Right atrium auricular region (tissue), 2 donors: ENCODE data around the gene SUGP1. TPM values are rescaled to one million over a fixed set of nuclear protein-coding genes. Genes with fewer than 3 reads are reported as not detected.

ENCODE experiments used
- DNase-seq: peaks from one replicate; pipeline ENCODE4 v3.0.0-alpha.2; 2019; ENCODE audit warnings: low spot score
- H3K27ac ChIP-seq, 2 donors: fragments of 200-600 bp; sonication (generic); 1 replicate in 1 of 2; 2 replicates in 1 of 2; pipeline ENCODE4 v1.5.1; 2016 to 2019
- H3K27me3 ChIP-seq, 2 donors: fragments of 200-600 bp; sonication (generic); one replicate each; pipeline versions ENCODE4 v1.5.1 to v1.6.0; 2017 to 2019
- H3K36me3 ChIP-seq: fragments of 200-600 bp; sonication (generic); one replicate; pipeline ENCODE4 v1.5.1; 2016
- H3K4me1 ChIP-seq, 2 donors: fragments of 200-600 bp; sonication (generic); one replicate each; pipeline versions ENCODE4 v1.5.1 to v1.6.0; 2017 to 2019
- H3K4me3 ChIP-seq, 2 donors: fragments of 200-600 bp; sonication (generic); 1 replicate in 1 of 2; 2 replicates in 1 of 2; pipeline ENCODE4 v1.5.1; 2017 to 2019; ENCODE audit warnings: mild to moderate bottlenecking in 1 of 2, moderate library complexity in 1 of 2
- H3K9me3 ChIP-seq, 2 donors: fragments of 200-600 bp; sonication (generic); one replicate each; pipeline ENCODE4 v1.5.1; 2019
- total RNA-seq, 2 donors: library from RNA; depleted of rRNA; stranded (reverse); fragments of >200 nt; gene quantifications; one replicate each; pipeline ENCODE4 v1.1.0, GENCODE V29; 2016
- TF ChIP-seq, protein P1 (sequence below), 2 donors: fragments of 200-600 bp; sonication (generic); IDR thresholded peaks; one replicate each; pipeline ENCODE4 v1.5.1; 2019; ENCODE audit warnings: antibody characterized with exemption in 2 of 2

SUGP1 gene
- total RNA-seq, 2 donors from 2014 or later, result 33.7 to 36.6 TPM

DNA sequence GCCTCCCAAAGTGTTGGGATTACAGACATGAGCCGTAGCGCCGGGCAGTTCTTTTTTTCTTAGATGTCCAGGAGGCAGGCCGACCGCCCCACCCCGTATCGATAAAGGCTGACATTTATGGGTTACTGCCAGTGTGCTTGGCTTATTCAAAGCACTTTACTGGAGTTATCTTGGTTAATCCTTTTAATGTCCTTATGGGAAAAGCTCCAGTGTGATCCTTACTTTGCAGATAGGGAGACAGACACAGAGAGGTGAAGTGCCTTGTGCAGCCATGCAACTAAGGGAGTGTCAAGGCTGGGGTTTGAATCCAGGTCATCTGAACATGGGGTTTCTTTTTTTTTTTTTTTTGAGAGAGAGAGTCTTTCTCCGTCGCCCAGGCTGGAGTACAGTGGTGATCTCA lies 89.3 kb downstream of the SUGP1 start:
- no peak overlapping the region for H3K27ac ChIP-seq

DNA sequence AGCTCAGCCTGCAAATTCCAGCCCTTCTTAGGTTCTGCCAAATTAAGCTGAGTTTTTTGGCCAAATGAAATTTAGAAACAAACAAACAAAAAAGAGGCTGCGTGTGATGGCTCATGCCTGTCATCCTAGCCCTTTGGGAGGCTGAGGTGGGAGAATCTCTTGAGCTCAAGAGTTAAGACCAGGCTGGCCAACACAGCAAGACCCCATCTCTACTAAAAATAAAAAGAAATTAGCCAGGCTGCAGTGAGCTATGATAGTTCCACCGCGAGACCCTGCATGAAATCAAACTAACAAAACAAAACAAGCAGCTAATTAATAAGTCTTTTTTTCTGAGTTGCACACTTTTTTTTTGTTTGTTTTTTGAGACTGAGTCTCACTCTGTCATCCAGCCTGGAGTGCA lies 90.6 kb downstream of the SUGP1 start:
- Histone ChIP-seq H3K4me1 (peaks cover 0 to 9% of the 10 kb centered on the region in 2 donors), H3K36me3 (no peaks in the 10 kb centered on the region), H3K27me3 (peaks cover 5 to 9% of the 10 kb centered on the region in 2 donors), H3K9me3 (peaks cover 13 to 15% of the 10 kb centered on the region in 2 donors), H3K27ac (no peak overlapping the region), H3K4me3 (no peak overlapping the region)
- no peak for DNase-seq
- TF ChIP-seq, protein P1, sequence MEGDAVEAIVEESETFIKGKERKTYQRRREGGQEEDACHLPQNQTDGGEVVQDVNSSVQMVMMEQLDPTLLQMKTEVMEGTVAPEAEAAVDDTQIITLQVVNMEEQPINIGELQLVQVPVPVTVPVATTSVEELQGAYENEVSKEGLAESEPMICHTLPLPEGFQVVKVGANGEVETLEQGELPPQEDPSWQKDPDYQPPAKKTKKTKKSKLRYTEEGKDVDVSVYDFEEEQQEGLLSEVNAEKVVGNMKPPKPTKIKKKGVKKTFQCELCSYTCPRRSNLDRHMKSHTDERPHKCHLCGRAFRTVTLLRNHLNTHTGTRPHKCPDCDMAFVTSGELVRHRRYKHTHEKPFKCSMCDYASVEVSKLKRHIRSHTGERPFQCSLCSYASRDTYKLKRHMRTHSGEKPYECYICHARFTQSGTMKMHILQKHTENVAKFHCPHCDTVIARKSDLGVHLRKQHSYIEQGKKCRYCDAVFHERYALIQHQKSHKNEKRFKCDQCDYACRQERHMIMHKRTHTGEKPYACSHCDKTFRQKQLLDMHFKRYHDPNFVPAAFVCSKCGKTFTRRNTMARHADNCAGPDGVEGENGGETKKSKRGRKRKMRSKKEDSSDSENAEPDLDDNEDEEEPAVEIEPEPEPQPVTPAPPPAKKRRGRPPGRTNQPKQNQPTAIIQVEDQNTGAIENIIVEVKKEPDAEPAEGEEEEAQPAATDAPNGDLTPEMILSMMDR (IDR thresholded peaks at IDR 0.05), result no peak

More for the DNA sequence above, 89.3 kb downstream of the SUGP1 start:
- H3K9me3 ChIP-seq, result peaks cover 18 to 28% of the 10 kb centered on the region in 2 donors
- H3K36me3 ChIP-seq, result no peaks in the 10 kb centered on the region
- H3K4me3 ChIP-seq, result no peak overlapping the region
- TF ChIP-seq, protein P1 (IDR thresholded peaks at IDR 0.05), result no peak
- H3K27me3 ChIP-seq, result no peaks in the 10 kb centered on the region
- H3K4me1 ChIP-seq, result no peaks in the 10 kb centered on the region
- DNase-seq, result no peak

DNA sequence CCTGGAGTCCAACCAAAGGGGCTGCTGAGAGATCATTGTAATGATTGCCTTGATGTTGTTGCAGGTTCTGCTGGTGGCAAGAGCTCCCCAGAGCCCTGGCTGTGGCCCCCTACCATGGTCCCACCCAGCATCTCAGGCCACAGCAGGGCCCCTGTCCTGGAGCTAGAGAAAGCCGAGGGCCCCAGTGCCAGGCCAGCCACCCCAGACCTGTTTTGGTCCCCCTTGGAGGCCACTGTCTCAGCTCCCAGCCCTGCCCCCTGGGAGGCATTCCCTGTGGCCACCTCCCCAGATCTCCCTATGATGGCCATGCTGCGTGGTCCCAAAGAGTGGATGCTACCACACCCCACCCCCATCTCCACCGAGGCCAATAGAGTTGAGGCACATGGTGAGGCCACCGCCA lies 93.1 kb downstream of the SUGP1 start:
- Histone ChIP-seq H3K27me3 (peaks cover 10% of the 10 kb centered on the region in 2 donors), H3K9me3 (no peaks in the 10 kb centered on the region), H3K27ac (no peak overlapping the region), H3K4me1 (peaks cover 0 to 11% of the 10 kb centered on the region in 2 donors), H3K4me3 (no peak overlapping the region), H3K36me3 (no peaks in the 10 kb centered on the region)
- TF ChIP-seq, protein P1 (IDR thresholded peaks at IDR 0.05), result no peak
- DNase-seq, result no peak

DNA sequence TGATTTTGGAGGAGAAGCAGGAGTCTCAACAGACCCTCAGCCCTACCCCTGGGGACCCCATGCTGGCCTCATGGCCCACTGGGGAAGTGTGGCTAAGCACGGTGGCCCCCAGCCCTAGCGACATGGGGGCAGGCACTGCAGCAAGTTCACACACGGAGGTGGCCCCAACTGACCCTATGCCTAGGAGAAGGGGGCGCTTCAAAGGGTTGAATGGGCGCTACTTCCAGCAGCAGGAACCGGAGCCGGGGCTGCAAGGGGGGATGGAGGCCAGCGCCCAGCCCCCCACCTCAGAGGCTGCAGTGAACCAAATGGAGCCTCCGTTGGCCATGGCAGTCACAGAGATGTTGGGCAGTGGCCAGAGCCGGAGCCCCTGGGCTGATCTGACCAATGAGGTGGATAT lies 93.6 kb downstream of the SUGP1 start:
- H3K36me3 ChIP-seq, result no peaks in the 10 kb centered on the region
- H3K4me1 ChIP-seq, result peaks cover 0 to 11% of the 10 kb centered on the region in 2 donors
- peaks cover 10% of the 10 kb centered on the region in 2 donors for H3K27me3 ChIP-seq
- DNase-seq, result no peak
- no peaks in the 10 kb centered on the region for H3K9me3 ChIP-seq
- no peak overlapping the region for H3K4me3 ChIP-seq
- no peak overlapping the region for H3K27ac ChIP-seq
- TF ChIP-seq, protein P1 (IDR thresholded peaks at IDR 0.05), result no peak

DNA sequence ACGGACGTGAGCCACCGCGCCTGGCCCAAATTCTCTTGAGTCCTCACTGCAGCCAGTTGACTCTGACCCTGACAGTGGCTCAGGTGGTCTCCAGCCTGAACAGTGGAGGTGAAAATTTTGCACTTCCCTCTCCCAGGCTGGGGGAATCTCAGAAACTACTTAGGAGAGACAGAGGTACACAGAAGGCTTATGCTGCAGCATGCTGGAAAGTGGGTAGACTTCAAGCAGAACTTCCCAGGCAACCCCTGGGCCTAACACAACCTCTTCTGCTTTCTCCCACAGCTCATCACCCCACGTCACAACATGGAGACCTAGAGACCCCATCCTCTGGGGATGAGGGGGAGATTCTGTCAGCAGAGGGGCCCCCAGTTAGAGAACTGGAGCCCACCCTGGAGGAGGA lies 94.1 kb downstream of the SUGP1 start:
- H3K4me3 ChIP-seq, result no peak overlapping the region
- no peak overlapping the region for H3K27ac ChIP-seq
- H3K27me3 ChIP-seq, result peaks cover 10% of the 10 kb centered on the region in 2 donors
- peaks cover 0 to 11% of the 10 kb centered on the region in 2 donors for H3K4me1 ChIP-seq
- no peak for DNase-seq
- no peaks in the 10 kb centered on the region for H3K36me3 ChIP-seq
- no peaks in the 10 kb centered on the region for H3K9me3 ChIP-seq
- TF ChIP-seq, protein P1 (IDR thresholded peaks at IDR 0.05), result no peak

Other genes starting within 250 kb of the SUGP1 start
- gene TMEM161A, start 182.0 kb downstream of the SUGP1 start, total RNA-seq, result 10 to 100 TPM; 16.8 to 22.2 TPM
- not detected for gene MEF2B, start 150.2 kb downstream of the SUGP1 start, total RNA-seq
- 10 to 100 TPM; 16.5 to 20.0 TPM for gene BORCS8, start 128.4 kb downstream of the SUGP1 start, total RNA-seq
- gene RFXANK, start 128.3 kb downstream of the SUGP1 start, total RNA-seq, result 10 to 100 TPM; 20.1 to 36.6 TPM
- gene NR2C2AP, start 117.1 kb downstream of the SUGP1 start, total RNA-seq, result 1 to 10 TPM; 4.3 to 8.1 TPM
- gene NCAN, start 108.6 kb downstream of the SUGP1 start, total RNA-seq, result not detected
- gene TM6SF2, start 47.2 kb downstream of the SUGP1 start, total RNA-seq, result under 1 TPM; 0.63 to 0.75 TPM
- 10 to 100 TPM; 22.1 to 31.3 TPM for gene MAU2, start 320 bp upstream of the SUGP1 start, total RNA-seq
- gene GATAD2A, start 85.2 kb upstream of the SUGP1 start, total RNA-seq, result 10 to 100 TPM; 27.7 to 32.9 TPM
- gene TSSK6, start 195.0 kb upstream of the SUGP1 start, total RNA-seq, result 1 to 10 TPM; 1.2 to 1.3 TPM
- gene NDUFA13, start 195.7 kb upstream of the SUGP1 start, total RNA-seq, result 100 to 1,000 TPM in 1 of 2 donors, 10 to 100 TPM in 1; 59.3 to 198 TPM
- gene YJEFN3, start 208.4 kb upstream of the SUGP1 start, total RNA-seq, result 1 to 10 TPM in 1 of 2 donors, under 1 TPM in 1; 0.85 to 1.5 TPM
- gene CILP2, start 217.8 kb upstream of the SUGP1 start, total RNA-seq, result under 1 TPM; 0.19 to 0.24 TPM